ENCODE results near the gene GPR35.

The GPR35 gene

GRCh38 chr2:240597419-240598181 is 27.7 kb upstream of the GPR35 start:
- H3K9me3 ChIP-seq (ENCODE audit: low read length), result no peaks in the 10 kb centered on the region
- H3K36me3 ChIP-seq (ENCODE audit: insufficient read depth, low read length), result peaks cover 9% of the 10 kb centered on the region; the same call in 1 of the 2 replicates
- H3K27me3 ChIP-seq (ENCODE audit: insufficient read depth, low read length), result no peaks in the 10 kb centered on the region
- no peaks in the 10 kb centered on the region for H4K20me1 ChIP-seq (ENCODE audit: insufficient read depth, low read length)
- H3K9ac ChIP-seq (ENCODE audit: low read length), result no peak overlapping the region
- H3K27ac ChIP-seq (ENCODE audit: low read depth, low read length, poor library complexity, severe bottlenecking), result no peak overlapping the region
- H2AFZ ChIP-seq (ENCODE audit: low read length), result no peak overlapping the region
- no peaks in the 10 kb centered on the region for H3K9me2 ChIP-seq (ENCODE audit: low read depth, low read length)
- no peaks in the 10 kb centered on the region for H3K4me1 ChIP-seq (ENCODE audit: insufficient read depth, low read length, severe bottlenecking)
- no peaks in the 10 kb centered on the region for H3K79me2 ChIP-seq (ENCODE audit: insufficient read depth, low read length)
- H3K4me2 ChIP-seq (ENCODE audit: low read length), result no peak overlapping the region
- no peaks in the 10 kb centered on the region for H3F3A ChIP-seq (ENCODE audit: insufficient read depth, low read length)
- TF ChIP-seq EZH2 (IDR thresholded peaks at IDR 0.05; ENCODE audit: borderline replicate concordance, low read length) (no peak), CTCF (IDR thresholded peaks at IDR 0.05; ENCODE audit: low read length) (no peak)
- H3K4me3 ChIP-seq (ENCODE audit: low read depth, low read length, poor library complexity, severe bottlenecking), result no peak overlapping the region

GRCh38 chr2:240598311-240598911 is 26.9 kb upstream of the GPR35 start:
- no peak overlapping the region for H3K27ac ChIP-seq (ENCODE audit: low read depth, low read length, poor library complexity, severe bottlenecking)
- TF ChIP-seq EZH2 (IDR thresholded peaks at IDR 0.05; ENCODE audit: borderline replicate concordance, low read length) (no peak), CTCF (IDR thresholded peaks at IDR 0.05; ENCODE audit: low read length) (no peak)
- no peaks in the 10 kb centered on the region for H4K20me1 ChIP-seq (ENCODE audit: insufficient read depth, low read length)
- peaks cover 9% of the 10 kb centered on the region; the same call in 1 of the 2 replicates for H3K36me3 ChIP-seq (ENCODE audit: insufficient read depth, low read length)
- no peak overlapping the region for H3K9ac ChIP-seq (ENCODE audit: low read length)
- H3K9me3 ChIP-seq (ENCODE audit: low read length), result no peaks in the 10 kb centered on the region
- H3K9me2 ChIP-seq (ENCODE audit: low read depth, low read length), result no peaks in the 10 kb centered on the region
- H3K4me1 ChIP-seq (ENCODE audit: insufficient read depth, low read length, severe bottlenecking), result no peaks in the 10 kb centered on the region
- H3K4me2 ChIP-seq (ENCODE audit: low read length), result no peak overlapping the region
- no peaks in the 10 kb centered on the region for H3F3A ChIP-seq (ENCODE audit: insufficient read depth, low read length)
- no peaks in the 10 kb centered on the region for H3K79me2 ChIP-seq (ENCODE audit: insufficient read depth, low read length)
- no peak overlapping the region for H3K4me3 ChIP-seq (ENCODE audit: low read depth, low read length, poor library complexity, severe bottlenecking)
- H2AFZ ChIP-seq (ENCODE audit: low read length), result no peak overlapping the region
- no peaks in the 10 kb centered on the region for H3K27me3 ChIP-seq (ENCODE audit: insufficient read depth, low read length)

GRCh38 chr2:240599141-240599583 is 26.1 kb upstream of the GPR35 start:
- Histone ChIP-seq H3K27ac (ENCODE audit: low read depth, low read length, poor library complexity, severe bottlenecking) (no peak overlapping the region), H3K27me3 (ENCODE audit: insufficient read depth, low read length) (no peaks in the 10 kb centered on the region), H3K9me2 (ENCODE audit: low read depth, low read length) (no peaks in the 10 kb centered on the region), H3K9ac (ENCODE audit: low read length) (no peak overlapping the region), H3K79me2 (ENCODE audit: insufficient read depth, low read length) (no peaks in the 10 kb centered on the region), H3F3A (ENCODE audit: insufficient read depth, low read length) (no peaks in the 10 kb centered on the region), H4K20me1 (ENCODE audit: insufficient read depth, low read length) (no peaks in the 10 kb centered on the region), H3K4me2 (ENCODE audit: low read length) (no peak overlapping the region), H2AFZ (ENCODE audit: low read length) (no peak overlapping the region), H3K4me3 (ENCODE audit: low read depth, low read length, poor library complexity, severe bottlenecking) (no peak overlapping the region), H3K9me3 (ENCODE audit: low read length) (no peaks in the 10 kb centered on the region), H3K4me1 (ENCODE audit: insufficient read depth, low read length, severe bottlenecking) (no peaks in the 10 kb centered on the region), H3K36me3 (ENCODE audit: insufficient read depth, low read length) (peaks cover 9% of the 10 kb centered on the region; the same call in 1 of the 2 replicates)
- TF ChIP-seq CTCF (IDR thresholded peaks at IDR 0.05; ENCODE audit: low read length) (no peak), EZH2 (IDR thresholded peaks at IDR 0.05; ENCODE audit: borderline replicate concordance, low read length) (no peak)
